ENCODE data around the gene PARVG.

DNA sequence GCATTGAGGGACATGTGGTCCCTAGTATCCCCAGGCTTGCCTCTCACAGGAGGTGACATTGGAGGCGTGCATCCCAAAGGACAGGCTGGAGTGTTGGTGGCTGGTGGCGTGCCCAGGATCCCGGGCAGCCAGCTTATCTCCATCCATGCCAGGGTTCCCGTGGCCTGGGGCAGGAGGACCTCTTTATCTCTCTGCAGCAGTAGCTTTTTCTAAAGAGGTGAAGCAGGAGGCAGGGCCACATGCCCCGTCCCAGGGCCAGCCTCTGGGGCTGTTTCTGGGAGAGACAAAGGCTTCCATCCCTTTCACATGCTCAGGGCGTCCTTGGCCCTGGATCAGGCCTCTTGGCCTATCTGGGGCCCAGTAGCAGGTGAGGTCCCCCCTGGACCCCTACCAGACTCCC, 19.7 kb downstream of the PARVG start:
- no peak for TF ChIP-seq EZH2phosphoT487 (conservative IDR thresholded peaks at IDR 0.05; ENCODE audit: low read length)
- TF ChIP-seq CTCF (IDR thresholded peaks at IDR 0.05; ENCODE audit: insufficient read depth, low read length, poor library complexity, severe bottlenecking), result no peak

Data from SU-DHL-6 (cell line).